HCT116 (cell line): ENCODE results near the gene RAB9A. TPM values are rescaled to one million over a fixed set of nuclear protein-coding genes. Genes with fewer than 3 reads are reported as not detected.

Source experiments
- ATAC-seq: fragments of 200-7000 bp; cut with Tn5 transposase; 2 replicates; pipeline ENCODE4 v1.9.1; 2020; ENCODE audit warnings: mild to moderate bottlenecking, moderate library complexity
- BruUV-seq: library from RNA; stranded (reverse); fragments of 400-500 nt; replicated peaks from 2 replicates; lab custom pipeline; 2021; lab: Mats Ljungman, UMichigan
- CTCF ChIA-PET: fragments of 300-600 bp; sonication (Branson Sonifier 250); formaldehyde crosslinking; loops from one replicate; lab custom pipeline; 2021; ENCODE audit warnings: antibody characterized with exemption; lab: Charles Lee
- POLR2A ChIA-PET: fragments of 300-600, 350-600 bp; sonication (Branson Sonifier 250); formaldehyde crosslinking; loops from one replicate; lab custom pipeline; 2021; ENCODE audit warnings: antibody characterized with exemption; lab: Charles Lee
- RAD21 ChIA-PET, 2 experiments: fragments of 300-600 bp; sonication (Branson Sonifier 250); formaldehyde crosslinking; loops; one replicate each; lab custom pipeline; 2023; ENCODE audit warnings: low total read pairs in 2 of 2; ENCODE audit not compliant: uncharacterized antibody in 2 of 2, unreplicated experiment in 2 of 2, low non-redundant PET in 1 of 2; lab: Charles Lee
- DNase-seq: peaks from one replicate; pipeline ENCODE4 v3.0.0-alpha.2; 2010; ENCODE audit warnings: low read depth, low spot score
- H2AFZ ChIP-seq: fragments of 200-600 bp; shearing (Covaris generic), sonication (generic); 2 replicates; pipeline ENCODE4 v1.6.1; 2017; ENCODE audit warnings: low read depth, mixed run types, mixed read lengths, antibody characterized with exemption, low read length; ENCODE audit not compliant: poor library complexity, severe bottlenecking
- H3K27ac ChIP-seq: 2 replicates; pipeline ENCODE4 v1.5.1; 2012; ENCODE audit warnings: low read depth, low read length
- H3K27me3 ChIP-seq: fragments of 200-600 bp; sonication (generic); 2 replicates; pipeline ENCODE4 v1.6.1; 2016; ENCODE audit warnings: mixed run types, low read length, mixed read lengths; ENCODE audit not compliant: insufficient read depth
- H3K36me3 ChIP-seq, 2 experiments: fragments of 200-500 bp in 1 of 2; fragments of 200-600 bp in 1 of 2; sonication (Bioruptor generic) in 1 of 2; sonication (generic) in 1 of 2; 2 replicates each; pipeline versions ENCODE4 v1.5.1 to v1.6.1; 2014 to 2016; ENCODE audit warnings: low read length in 2 of 2, inconsistent platforms in 1 of 2, mixed read lengths in 1 of 2, mixed run types in 1 of 2; ENCODE audit not compliant: insufficient read depth in 2 of 2, control insufficient read depth in 1 of 2
- H3K4me1 ChIP-seq, 2 experiments: fragments of 200-600 bp in 1 of 2; sonication (generic) in 1 of 2; 2 replicates each; pipeline versions ENCODE4 v1.5.1 to v1.6.1; 2012 to 2017; ENCODE audit warnings: low read length in 2 of 2, inconsistent platforms in 1 of 2, mild to moderate bottlenecking in 1 of 2, mixed read lengths in 1 of 2, mixed run types in 1 of 2, moderate library complexity in 1 of 2; ENCODE audit not compliant: insufficient read depth in 2 of 2, control insufficient read depth in 1 of 2
- H3K4me2 ChIP-seq: fragments of 200-600 bp; sonication (generic); 2 replicates; pipeline ENCODE4 v1.6.1; 2017; ENCODE audit warnings: mixed run types, low read length, mixed read lengths
- H3K4me3 ChIP-seq, 2 experiments: fragments of 200-600 bp in 1 of 2; sonication (generic) in 1 of 2; replicated peaks in 1 of 2; 2 replicates each; pipeline ENCODE4 v1.5.1; 2011 to 2016; ENCODE audit warnings: low read length in 2 of 2, control low read depth in 1 of 2, low read depth in 1 of 2, mild to moderate bottlenecking in 1 of 2, mixed read lengths in 1 of 2, mixed run types in 1 of 2
- H3K79me2 ChIP-seq: fragments of 200-600 bp; sonication (generic); 2 replicates; pipeline ENCODE4 v1.6.1; 2017; ENCODE audit warnings: mild to moderate bottlenecking, mixed run types, low read length, moderate library complexity, mixed read lengths; ENCODE audit not compliant: insufficient read depth
- H3K9ac ChIP-seq: fragments of 200-600 bp; sonication (generic); 2 replicates; pipeline ENCODE4 v1.6.1; 2016; ENCODE audit warnings: low read length, mixed read lengths
- H3K9me2 ChIP-seq: fragments of 200-600 bp; sonication (generic), shearing (Covaris generic); 2 replicates; pipeline ENCODE4 v1.6.1; 2017; ENCODE audit warnings: mixed run types, mild to moderate bottlenecking, moderate library complexity; ENCODE audit not compliant: insufficient read depth
- H3K9me3 ChIP-seq, 2 experiments: fragments of 200-500 bp in 1 of 2; fragments of 200-600 bp in 1 of 2; sonication (Bioruptor generic) in 1 of 2; sonication (generic) in 1 of 2; 2 replicates each; pipeline ENCODE4 v1.6.1; 2014 to 2017; ENCODE audit warnings: low read length in 2 of 2, mixed read lengths in 2 of 2, inconsistent platforms in 1 of 2, low read depth in 1 of 2, mild to moderate bottlenecking in 1 of 2, mixed run types in 1 of 2, moderate library complexity in 1 of 2; ENCODE audit not compliant: control insufficient read depth in 1 of 2, insufficient read depth in 1 of 2
- H4K20me1 ChIP-seq: fragments of 200-600 bp; sonication (generic), shearing (Covaris generic); 2 replicates; pipeline ENCODE4 v1.6.1; 2017; ENCODE audit warnings: mixed run types, mild to moderate bottlenecking, moderate library complexity; ENCODE audit not compliant: insufficient read depth
- CBX3 ChIP-seq: IDR thresholded peaks from 2 replicates; pipeline ENCODE4 v1.6.1; 2012; ENCODE audit warnings: low read depth
- EGR1 ChIP-seq: IDR thresholded peaks from 2 replicates; pipeline ENCODE4 v1.6.1; 2012; ENCODE audit warnings: low read depth
- EZH2phosphoT487 ChIP-seq: fragments of 200-600 bp; IDR thresholded peaks from 2 replicates; pipeline ENCODE4 v1.6.1; 2018; ENCODE audit warnings: antibody characterized with exemption, borderline replicate concordance
- POLR2AphosphoS5 ChIP-seq: IDR thresholded peaks from 2 replicates; pipeline ENCODE4 v1.6.1; 2011; ENCODE audit warnings: mild to moderate bottlenecking, low read depth, low read length, moderate library complexity
- RAD21 ChIP-seq: IDR thresholded peaks from 2 replicates; pipeline ENCODE4 v1.6.1; 2012; ENCODE audit warnings: low read depth, mild to moderate bottlenecking
- REST ChIP-seq: IDR thresholded peaks from 2 replicates; pipeline ENCODE4 v1.6.1; 2012; ENCODE audit warnings: low read depth
- SIN3A ChIP-seq: IDR thresholded peaks from 2 replicates; pipeline ENCODE4 v1.6.1; 2012; ENCODE audit warnings: low read depth
- SP1 ChIP-seq: IDR thresholded peaks from 2 replicates; pipeline ENCODE4 v1.6.1; 2012; ENCODE audit warnings: low read depth
- ZBTB33 ChIP-seq: IDR thresholded peaks from 2 replicates; pipeline ENCODE4 v1.6.1; 2011; ENCODE audit warnings: mild to moderate bottlenecking, low read length, moderate library complexity; ENCODE audit not compliant: insufficient replicate concordance; ENCODE audit errors: extremely low read depth
- intact Hi-C: fragments of 100-400 bp; cut with micrococcal nuclease; formaldehyde crosslinking; loops from 2 replicates; pipeline ENCODE4 v1.10.0; 2022
- total RNA-seq: library from RNA; stranded (reverse); gene quantifications from one replicate; pipeline ENCODE4 v1.2.1, GENCODE V29; 2021; ENCODE audit not compliant: unreplicated experiment

Gene RAB9A
- total RNA-seq, 1 experiment from 2014 or later = 23.9 TPM

DNA sequence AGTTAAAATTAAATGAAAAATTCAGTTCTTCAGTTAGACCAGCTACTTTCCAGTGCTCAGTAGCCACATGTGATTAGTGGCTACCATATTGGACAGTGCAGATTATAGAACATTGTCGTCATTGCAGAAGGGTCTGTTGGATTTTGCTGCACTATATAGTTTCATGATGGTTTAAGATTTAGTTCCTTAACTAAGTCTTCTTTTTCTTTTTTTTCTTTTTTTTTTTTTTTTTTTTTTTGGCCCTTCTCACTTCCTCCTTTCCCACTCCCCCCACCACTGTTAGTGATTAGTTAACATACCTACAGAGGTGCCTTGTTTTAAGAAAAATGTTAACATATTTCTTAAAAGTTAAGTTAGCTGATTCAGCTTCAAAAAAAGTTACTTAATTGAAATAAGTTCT lies 9.0 kb downstream of the RAB9A start (continued):
- TF ChIP-seq ZBTB33 = no peak
- no peak for TF ChIP-seq REST
- no peak for TF ChIP-seq RAD21
- no peak for TF ChIP-seq EGR1
- TF ChIP-seq SIN3A = no peak
- TF ChIP-seq POLR2AphosphoS5 = no peak
- no peak for TF ChIP-seq EZH2phosphoT487

- no peak overlapping the region for H3K27ac ChIP-seq
- peaks cover 12 to 21% of the 10 kb centered on the region in 2 experiments for H3K4me1 ChIP-seq
- TF ChIP-seq SP1 (no peak), RAD21 (no peak), CBX3 (no peak)
- POLR2A ChIA-PET = no interaction called here
- RAD21 ChIA-PET = no interaction called here
- BruUV-seq = no TSS peak
- intact Hi-C loops = no loop called here
- 0 out of 2 replicates have a peak, but pooled peaks cover 3% of the 10 kb centered on the region for H4K20me1 ChIP-seq
- H3K36me3 ChIP-seq = no peaks in the 10 kb centered on the region
- no peak overlapping the region for H3K9ac ChIP-seq
- H3K4me2 ChIP-seq = no peak overlapping the region
- H3K27me3 ChIP-seq = no peaks in the 10 kb centered on the region
- CTCF ChIA-PET = no interaction called here
- no peak overlapping the region for H3K4me3 ChIP-seq
- DNase-seq (no peak), ATAC-seq (no peak)
- peaks cover 99% of the 10 kb centered on the region for H3K79me2 ChIP-seq
- no peaks in the 10 kb centered on the region for H3K9me3 ChIP-seq
- no peaks in the 10 kb centered on the region for H3K9me2 ChIP-seq
- H2AFZ ChIP-seq = no peak overlapping the region
These were observed 9.5 kb downstream of the RAB9A start for GRCh38 chrX:13698432-13698831.
